Measurements from ENCODE around the gene PBLD.
"Not testable (repeated sequence)": the region's sequence is repeated elsewhere in the genome, so short reads cannot be mapped to it uniquely, and the experiment has no call there.

Gene PBLD

GRCh38 chr10:68330852-68331454 lies 1.8 kb downstream of the PBLD start:
- DNase-seq: peak; percentile 40

GRCh38 chr10:68329506-68329861 lies 3.2 kb downstream of the PBLD start:
- no peak for DNase-seq

DNA sequence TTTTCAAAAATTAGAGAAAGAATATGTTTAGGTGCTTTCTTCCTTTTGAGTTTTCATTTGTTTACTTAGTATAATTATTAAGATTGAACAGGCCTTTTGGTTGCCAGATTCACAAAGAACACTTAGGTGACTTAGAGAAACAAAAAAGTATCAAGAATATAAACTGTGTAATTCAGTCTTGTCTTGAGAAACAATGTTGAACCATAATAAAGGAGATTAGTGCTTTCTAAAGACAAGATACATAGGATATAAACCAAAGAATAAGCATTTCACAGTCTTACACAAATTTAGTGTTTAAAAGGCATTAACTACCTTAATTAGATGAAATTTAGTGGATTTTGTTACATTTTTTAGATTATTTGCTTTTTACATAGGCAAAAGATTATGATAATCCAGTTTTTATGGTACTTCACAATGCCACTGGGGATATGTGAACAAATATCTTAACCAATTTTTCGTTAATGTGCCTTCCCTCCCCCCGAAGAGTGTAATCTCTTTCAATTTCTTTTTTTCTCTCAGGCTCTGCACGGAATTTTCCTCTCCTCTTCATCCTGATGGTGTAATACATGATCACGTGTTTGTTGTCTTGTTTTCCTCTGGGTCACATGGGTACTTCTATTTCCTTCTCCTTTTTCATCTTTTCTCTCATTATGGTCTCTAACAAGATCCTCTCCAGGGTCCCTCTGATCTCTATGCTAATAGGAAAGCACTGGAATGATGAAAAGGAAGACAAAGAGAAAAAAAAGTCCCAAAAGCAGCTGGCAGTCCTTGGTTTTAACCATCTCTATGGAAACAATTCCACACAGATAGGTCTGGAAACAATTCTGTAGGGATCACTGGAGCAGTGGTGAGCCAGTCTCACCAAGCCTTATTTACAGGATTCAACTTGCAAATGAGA lies 4.6 kb downstream of the PBLD start:
- DNase-seq: peak; percentile 76

- DNase-seq: not testable (repeated sequence)
These were observed 8.3 kb downstream of the PBLD start for GRCh38 chr10:68324396-68324795.

DNA sequence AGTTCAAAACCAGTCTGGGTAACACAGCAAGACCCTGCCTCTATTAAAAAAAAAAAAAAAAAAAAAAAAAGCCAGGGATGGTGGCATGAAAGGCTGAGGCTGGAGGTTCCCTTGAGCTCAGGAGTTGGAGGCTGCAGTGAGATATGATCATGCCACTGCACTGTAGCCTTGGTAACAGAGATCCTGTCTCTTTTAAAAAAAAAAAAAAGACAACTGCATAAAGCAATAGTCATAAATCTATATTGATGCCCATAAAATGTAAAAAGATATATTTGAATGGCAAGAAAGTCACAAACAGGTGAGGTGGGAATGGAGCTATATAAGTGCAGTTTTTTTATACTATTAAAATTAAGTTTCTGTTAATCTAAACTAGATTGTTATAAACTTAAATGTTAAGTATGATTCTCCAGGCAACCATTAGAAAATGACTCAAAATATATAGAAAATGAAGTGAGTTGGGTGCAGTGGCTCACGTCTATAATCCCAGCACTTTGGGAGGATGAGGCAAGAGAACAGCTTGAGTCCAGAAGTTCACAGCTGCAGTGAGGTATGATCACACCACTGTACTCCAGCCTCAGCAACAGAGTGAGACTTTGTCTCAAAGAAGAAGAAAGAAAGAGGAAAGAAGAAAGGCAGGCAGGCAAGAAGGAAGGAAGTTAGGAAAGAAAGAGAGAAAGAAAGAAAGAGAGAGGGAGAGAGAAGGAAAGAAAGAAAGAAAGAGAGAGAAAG lies 14.2 kb downstream of the PBLD start:
- DNase-seq: no peak

DNA sequence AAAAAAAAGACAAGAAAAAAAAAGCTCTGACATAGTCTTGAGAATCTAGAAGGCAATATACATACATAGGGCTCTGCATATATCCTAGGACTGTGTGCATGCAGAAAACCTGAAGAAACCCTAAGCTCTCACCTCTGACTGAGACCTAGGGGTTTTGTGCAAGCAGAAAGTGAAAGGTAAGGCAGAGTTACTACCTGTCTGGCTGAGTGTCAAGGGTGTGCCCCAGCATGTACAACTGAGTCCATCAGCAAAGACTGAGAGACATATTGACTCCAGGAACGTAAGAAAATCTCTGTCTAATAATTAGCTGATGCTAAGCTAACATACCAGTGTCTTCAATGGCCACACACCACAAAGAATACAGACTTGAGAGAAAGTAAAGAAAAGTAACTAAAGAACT lies 17.1 kb downstream of the PBLD start:
- DNase-seq: no peak

DNA sequence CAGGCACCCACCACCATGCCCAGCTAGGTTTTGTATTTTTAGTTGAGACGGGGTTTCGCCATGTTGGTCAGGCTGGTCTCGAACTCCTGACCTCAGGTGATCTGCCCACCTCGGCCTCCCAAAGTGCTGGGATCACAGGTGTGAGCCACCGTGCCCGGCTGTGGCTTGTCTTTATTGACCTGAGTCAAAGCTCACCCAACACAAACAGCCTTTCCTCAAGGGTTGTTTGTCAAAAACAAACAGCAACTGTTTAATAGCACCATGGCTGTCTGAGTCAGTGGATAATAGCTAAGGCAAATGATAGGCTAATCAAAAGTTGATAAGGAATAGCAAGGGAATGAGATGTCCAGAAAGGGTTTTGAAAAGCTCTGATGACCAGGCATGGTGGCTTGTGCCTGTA lies 17.8 kb downstream of the PBLD start:
- DNase-seq: not testable (repeated sequence)

GRCh38 chr10:68310531-68310930 lies 22.2 kb downstream of the PBLD start:
- DNase-seq: no peak

GRCh38 chr10:68305854-68306253 lies 26.9 kb downstream of the PBLD start:
- no peak for DNase-seq

GRCh38 chr10:68303849-68304412 lies 28.8 kb downstream of the PBLD start:
- no peak for DNase-seq

- no peak for DNase-seq
These were observed 29.9 kb downstream of the PBLD start for GRCh38 chr10:68302871-68303270.

GRCh38 chr10:68302503-68302823 lies 30.3 kb downstream of the PBLD start:
- no peak for DNase-seq

DNA sequence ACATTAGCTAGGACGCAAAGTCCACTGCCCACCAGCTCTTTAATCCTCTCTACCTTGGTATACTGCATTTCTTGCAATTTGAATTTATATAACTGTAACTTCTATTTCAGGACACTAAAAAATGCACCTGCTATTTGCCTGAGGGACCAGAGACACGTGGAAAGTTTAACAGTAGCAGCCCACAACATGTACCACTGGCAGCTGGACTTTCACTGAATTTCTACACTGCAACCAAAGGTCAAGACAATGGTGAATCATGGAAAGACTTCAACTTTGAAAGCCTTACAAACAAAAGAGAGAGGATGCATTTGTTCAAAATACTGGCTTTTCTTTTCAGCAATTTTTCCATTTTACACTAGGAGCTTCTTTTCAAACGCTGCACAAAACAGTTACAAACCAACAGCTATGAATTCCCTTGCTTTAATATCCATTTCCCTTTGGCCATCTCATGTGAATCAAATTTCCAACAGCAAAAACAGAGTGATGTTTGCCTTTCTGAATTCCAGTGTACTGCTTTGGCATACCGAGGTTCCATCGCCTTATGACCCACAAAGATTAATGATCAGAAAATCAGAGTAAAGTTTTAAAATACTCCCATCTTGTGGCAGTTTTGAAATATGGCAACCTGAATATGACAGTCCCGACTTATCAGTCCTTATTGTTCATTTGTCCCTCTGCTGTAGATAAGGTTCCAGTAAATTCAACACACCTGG lies 30.8 kb downstream of the PBLD start:
- DNase-seq: peak; percentile 78

- DNase-seq: no peak
These were observed 31.4 kb downstream of the PBLD start for GRCh38 chr10:68301301-68301700.

- no peak for DNase-seq
These were observed 35.7 kb downstream of the PBLD start for GRCh38 chr10:68296843-68297663.

DNA sequence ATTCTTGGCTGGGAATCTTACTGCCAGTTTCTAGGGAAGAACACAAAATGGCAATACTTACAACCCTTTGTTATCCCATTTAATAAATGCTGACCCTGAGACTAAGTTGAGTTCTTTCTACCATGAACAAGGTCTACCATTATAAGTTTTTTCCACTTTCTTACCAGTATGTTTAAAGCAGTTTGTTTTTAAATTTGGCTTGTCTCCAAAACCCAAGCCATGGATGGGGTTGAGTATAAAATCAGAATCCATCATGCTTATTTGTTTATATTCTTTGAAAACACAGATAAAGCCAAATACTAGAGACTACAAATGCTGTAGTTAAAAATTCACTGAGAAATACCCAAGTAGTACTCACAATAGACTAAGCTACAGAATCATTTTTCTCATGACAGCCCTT lies 42.0 kb downstream of the PBLD start:
- no peak for DNase-seq

DNA sequence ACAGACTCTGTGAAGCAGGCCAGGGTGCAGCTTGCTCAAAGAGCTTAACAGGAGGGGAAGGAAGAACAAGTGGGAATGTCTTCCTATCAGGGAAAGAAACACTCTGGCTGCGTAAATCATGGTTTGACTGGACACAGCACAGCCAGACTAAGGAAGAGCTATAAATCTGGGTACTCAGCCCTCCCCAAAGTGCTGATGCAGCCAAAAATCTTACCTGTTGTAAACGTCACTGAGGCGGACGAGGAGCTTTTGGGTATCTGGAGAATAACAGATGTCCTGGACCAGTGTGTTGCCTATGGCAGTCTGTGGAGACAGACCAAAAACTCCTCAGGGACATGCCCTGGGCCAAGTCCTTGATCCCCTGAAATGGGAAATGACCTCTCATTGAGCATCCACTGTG lies 44.0 kb downstream of the PBLD start:
- DNase-seq: no peak

DNA sequence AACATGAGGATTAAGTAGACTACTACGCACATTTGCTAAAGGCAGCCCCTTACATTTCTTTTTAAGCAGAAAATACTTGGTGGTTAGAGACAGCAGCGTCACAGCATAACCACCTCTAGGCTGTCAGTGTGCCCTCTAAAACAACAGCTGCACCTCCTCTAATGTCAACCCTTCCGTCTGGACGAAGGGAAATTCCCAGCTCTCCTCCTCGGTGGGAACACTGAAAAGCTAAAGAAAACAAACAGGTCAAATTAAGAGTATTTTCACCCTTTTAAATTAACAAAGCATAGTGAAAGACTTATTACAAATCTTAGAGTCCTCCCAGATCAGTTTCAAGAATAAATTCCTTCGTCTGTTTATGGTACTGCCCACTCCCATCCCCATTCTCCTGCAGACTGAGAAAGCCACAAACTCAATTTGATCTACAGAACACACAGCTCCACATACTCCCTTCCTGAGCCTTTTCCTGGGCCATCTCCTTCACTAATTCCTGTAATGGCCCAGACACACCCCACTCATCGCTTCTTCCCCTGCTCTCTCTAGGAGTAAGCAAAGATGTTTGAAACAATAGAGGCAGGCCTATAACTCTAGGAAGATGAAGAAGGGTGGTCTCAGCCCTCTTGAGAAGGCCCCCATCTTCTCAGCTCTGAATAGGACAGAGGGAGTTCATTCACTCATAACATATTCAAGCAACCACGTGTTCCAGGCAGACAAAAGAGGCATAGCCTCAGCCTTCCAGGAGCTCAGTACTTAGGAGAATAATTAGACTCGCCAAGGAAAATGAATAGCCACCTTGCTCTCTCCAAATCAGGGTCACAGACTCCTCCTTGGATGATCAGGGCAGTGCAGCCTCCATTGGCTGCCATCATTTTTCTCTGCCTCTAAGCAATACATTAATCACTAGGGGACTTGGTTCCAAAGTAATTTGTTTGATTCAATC lies 48.4 kb downstream of the PBLD start:
- DNase-seq: no peak

DNA sequence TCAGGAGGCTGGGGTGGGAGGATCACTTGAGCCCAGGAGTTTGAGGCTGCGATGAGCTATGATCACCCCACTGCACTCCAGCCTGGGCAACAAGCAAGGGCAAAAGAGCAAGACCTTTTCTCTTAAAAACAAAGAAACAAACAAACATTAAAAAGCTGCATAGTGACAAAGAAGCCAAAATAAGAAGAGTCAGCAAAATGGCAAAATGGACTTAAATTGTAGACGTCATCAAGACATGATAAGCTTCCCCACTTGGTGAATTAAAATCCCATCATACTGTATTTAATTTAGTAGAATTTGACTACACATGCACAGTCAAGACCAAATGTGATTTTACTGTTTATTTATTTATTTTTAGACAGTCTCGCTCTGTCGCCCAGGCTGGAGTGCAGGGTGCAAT lies 52.0 kb downstream of the PBLD start:
- no peak for DNase-seq

GRCh38 chr10:68278906-68279753 lies 53.6 kb downstream of the PBLD start:
- DNase-seq: not testable (repeated sequence)

All from hematopoietic multipotent progenitor cell treated with erythropoietin and hydrocortisone succinate and interleukin-3 and kit ligand, for 6 days (in vitro differentiated cells).